ENCODE data around the gene GALNT11. TPM values are rescaled to one million over a fixed set of nuclear protein-coding genes. Genes with fewer than 3 reads are reported as not detected.

The GALNT11 gene
- total RNA-seq (10 to 100 TPM; 19.1 to 23.6 TPM), polyA plus RNA-seq (10 to 100 TPM; 35.3 to 36.5 TPM)

- Histone ChIP-seq H3K27me3 (ENCODE audit: insufficient read depth, low read length) (no peaks in the 10 kb centered on the region), H3K36me3 (ENCODE audit: insufficient read depth, low read length) (no peaks in the 10 kb centered on the region), H3K4me1 (ENCODE audit: insufficient read depth, low read length) (peaks cover 26% of the 10 kb centered on the region), H3K27ac (ENCODE audit: low read depth, low read length) (peak within 1 kb of the TSS; percentile 79), H3K4me3 (ENCODE audit: low read length in 2 of 2) (peak within 1 kb of the TSS; percentile 76 to 85), H3K9me3 (ENCODE audit: control insufficient read depth in 1 of 2, low read length in 2 of 2) (no peaks in the 10 kb centered on the region)
- Mint-ChIP-seq H3K27me3 (no peaks in the 10 kb centered on the region), H3K4me3 (peak within 1 kb of the TSS; percentile 86 to 95 (median 90)), H3K27ac (peak within 1 kb of the TSS; percentile 92 to 99 (median 96)), H3K9me3 (no peaks in the 10 kb centered on the region), H3K36me3 (peaks cover 8 to 20% of the 10 kb centered on the region in 2 donors), H3K4me1 (peaks cover 20 to 45% (median 34%) of the 10 kb centered on the region in 4 donors)
- ChIA-PET POLR2A (ENCODE audit: partially characterized antibody) (interaction anchor here (1.1 to 1.6 kb wide), 3 partner anchors 119 to 150 kb away, joined by 3 to 7 read pairs (median 5); partner anchors contain the start of gene PRKAG2), CTCF (ENCODE audit: partially characterized antibody) (interaction anchor here (1.0 to 1.8 kb wide), 2 partner anchors 119 to 122 kb away, joined by 3 to 7 read pairs; no protein-coding TSS in a partner anchor)
- peak; percentile 80 to 93 (median 91) for DNase-seq
- intact Hi-C loops (cut with micrococcal nuclease): loop anchor here (1.0 to 10.0 kb wide), 6 partner anchors 89 to 733 kb away; partner anchors contain the start of genes ACTR3B and PRKAG2
These were observed at the start of gene GALNT11 for GRCh38 chr7:152025077-152025936. GALNT11 (plus strand) TSS chr7:152025674; CDS start chr7:152094228, 68,554 bp downstream.

DNA sequence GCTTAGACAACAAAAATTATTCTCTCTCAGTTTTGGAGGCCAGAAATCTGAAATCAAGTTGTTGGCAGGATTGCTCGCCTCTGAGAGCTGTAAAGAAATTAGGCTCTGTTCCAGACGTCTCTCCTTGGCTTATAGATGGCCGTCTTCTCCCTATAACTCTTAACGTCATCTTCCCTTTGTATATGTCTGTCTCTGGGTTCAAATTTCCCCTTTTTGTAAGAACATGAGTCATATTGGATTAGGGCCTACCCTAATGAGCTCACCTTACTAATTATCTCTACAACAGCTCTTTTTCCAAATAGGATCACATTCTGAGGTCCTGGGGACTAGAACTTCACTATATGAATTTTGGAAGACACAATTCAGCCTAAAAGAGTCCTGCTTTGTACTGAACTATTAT, 46.9 kb upstream of the GALNT11 start:
- Histone ChIP-seq H3K4me3 (ENCODE audit: low read length in 2 of 2) (no peak overlapping the region), H3K27me3 (ENCODE audit: insufficient read depth, low read length) (no peaks in the 10 kb centered on the region), H3K36me3 (ENCODE audit: insufficient read depth, low read length) (no peaks in the 10 kb centered on the region), H3K4me1 (ENCODE audit: insufficient read depth, low read length) (no peaks in the 10 kb centered on the region), H3K9me3 (ENCODE audit: control insufficient read depth in 1 of 2, low read length in 2 of 2) (no peaks in the 10 kb centered on the region), H3K27ac (ENCODE audit: low read depth, low read length) (no peak overlapping the region)
- no peak overlapping the region for H3K27ac Mint-ChIP-seq
- peaks cover 3% of the 10 kb centered on the region in 2 donors for H3K27me3 Mint-ChIP-seq
- no peak overlapping the region for H3K4me3 Mint-ChIP-seq
- intact Hi-C loops (cut with micrococcal nuclease): no loop called here
- H3K9me3 Mint-ChIP-seq: peaks cover 0 to 5% (median 2%) of the 10 kb centered on the region in 8 donors
- H3K4me1 Mint-ChIP-seq: no peaks in the 10 kb centered on the region
- ChIA-PET POLR2A (ENCODE audit: partially characterized antibody) (no interaction called here), CTCF (ENCODE audit: partially characterized antibody) (interaction anchor here (0.7 kb wide), 1 partner anchor 9 kb away, joined by 3 read pairs; no protein-coding TSS in a partner anchor)
- H3K36me3 Mint-ChIP-seq: peaks cover 0 to 4% of the 10 kb centered on the region in 2 donors
- DNase-seq: no peak

GRCh38 chr7:151981223-151981622, 44.3 kb upstream of the GALNT11 start:
- Mint-ChIP-seq H3K27me3 (peaks cover 3 to 8% of the 10 kb centered on the region in 2 donors), H3K27ac (no peak overlapping the region), H3K4me3 (no peak overlapping the region), H3K9me3 (no peaks in the 10 kb centered on the region), H3K4me1 (no peaks in the 10 kb centered on the region), H3K36me3 (no peaks in the 10 kb centered on the region)
- CTCF ChIA-PET (ENCODE audit: partially characterized antibody): no interaction called here
- Histone ChIP-seq H3K27ac (ENCODE audit: low read depth, low read length) (no peak overlapping the region), H3K4me3 (ENCODE audit: low read length in 2 of 2) (no peak overlapping the region), H3K36me3 (ENCODE audit: insufficient read depth, low read length) (no peaks in the 10 kb centered on the region), H3K4me1 (ENCODE audit: insufficient read depth, low read length) (no peaks in the 10 kb centered on the region), H3K9me3 (ENCODE audit: control insufficient read depth in 1 of 2, low read length in 2 of 2) (no peaks in the 10 kb centered on the region), H3K27me3 (ENCODE audit: insufficient read depth, low read length) (no peaks in the 10 kb centered on the region)
- no peak for DNase-seq
- POLR2A ChIA-PET (ENCODE audit: partially characterized antibody): no interaction called here
- intact Hi-C loops (cut with micrococcal nuclease): no loop called here

GRCh38 chr7:151982806-151983205, 42.7 kb upstream of the GALNT11 start:
- no peaks in the 10 kb centered on the region for H3K27me3 ChIP-seq (ENCODE audit: insufficient read depth, low read length)
- H3K27ac Mint-ChIP-seq: no peak overlapping the region
- ChIA-PET CTCF (ENCODE audit: partially characterized antibody) (no interaction called here), POLR2A (ENCODE audit: partially characterized antibody) (no interaction called here)
- H3K9me3 Mint-ChIP-seq: no peaks in the 10 kb centered on the region
- no peak for DNase-seq
- no peaks in the 10 kb centered on the region for H3K36me3 Mint-ChIP-seq
- H3K27me3 Mint-ChIP-seq: peaks cover 7 to 13% of the 10 kb centered on the region in 2 donors
- no peak overlapping the region for H3K27ac ChIP-seq (ENCODE audit: low read depth, low read length)
- no peaks in the 10 kb centered on the region for H3K9me3 ChIP-seq (ENCODE audit: control insufficient read depth in 1 of 2, low read length in 2 of 2)
- H3K4me3 Mint-ChIP-seq: no peak overlapping the region
- H3K4me1 Mint-ChIP-seq: no peaks in the 10 kb centered on the region
- no peaks in the 10 kb centered on the region for H3K36me3 ChIP-seq (ENCODE audit: insufficient read depth, low read length)
- H3K4me1 ChIP-seq (ENCODE audit: insufficient read depth, low read length): no peaks in the 10 kb centered on the region
- H3K4me3 ChIP-seq (ENCODE audit: low read length in 2 of 2): no peak overlapping the region
- intact Hi-C loops (cut with micrococcal nuclease): no loop called here

DNA sequence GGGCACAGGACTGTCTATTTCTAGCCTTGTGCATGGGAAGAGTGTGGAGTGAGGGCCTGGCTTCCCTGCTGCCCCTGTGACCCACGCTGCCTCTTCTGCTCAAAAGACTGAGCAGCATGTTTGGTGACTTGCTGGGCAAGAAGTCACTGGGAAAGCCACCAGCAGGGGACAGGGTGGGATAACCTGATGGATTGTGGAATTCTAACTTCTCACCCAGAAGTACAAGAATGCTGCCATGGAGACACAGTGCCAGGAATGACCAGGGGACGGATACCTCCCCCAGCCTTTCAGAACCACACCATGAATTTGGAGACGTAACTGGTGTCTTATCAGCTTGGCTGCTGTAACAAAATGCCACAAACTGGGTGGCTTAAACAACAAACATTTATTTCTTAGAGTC, 40.9 kb upstream of the GALNT11 start:
- Mint-ChIP-seq H3K27ac (no peak overlapping the region), H3K4me3 (no peak overlapping the region), H3K27me3 (peaks cover 9 to 13% of the 10 kb centered on the region in 2 donors), H3K4me1 (no peaks in the 10 kb centered on the region), H3K9me3 (no peaks in the 10 kb centered on the region), H3K36me3 (no peaks in the 10 kb centered on the region)
- H3K36me3 ChIP-seq (ENCODE audit: insufficient read depth, low read length): no peaks in the 10 kb centered on the region
- no peaks in the 10 kb centered on the region for H3K4me1 ChIP-seq (ENCODE audit: insufficient read depth, low read length)
- ChIA-PET POLR2A (ENCODE audit: partially characterized antibody) (no interaction called here), CTCF (ENCODE audit: partially characterized antibody) (no interaction called here)
- intact Hi-C loops (cut with micrococcal nuclease): no loop called here
- H3K27me3 ChIP-seq (ENCODE audit: insufficient read depth, low read length): no peaks in the 10 kb centered on the region
- no peak for DNase-seq
- no peak overlapping the region for H3K4me3 ChIP-seq (ENCODE audit: low read length in 2 of 2)
- H3K27ac ChIP-seq (ENCODE audit: low read depth, low read length): no peak overlapping the region
- H3K9me3 ChIP-seq (ENCODE audit: control insufficient read depth in 1 of 2, low read length in 2 of 2): no peaks in the 10 kb centered on the region

GRCh38 chr7:151987748-151988529, 37.5 kb upstream of the GALNT11 start:
- CTCF ChIA-PET (ENCODE audit: partially characterized antibody): interaction anchor here (0.6 kb wide), 1 partner anchor 9 kb away, joined by 3 read pairs; no protein-coding TSS in a partner anchor
- no peak overlapping the region for H3K4me3 Mint-ChIP-seq
- H3K27me3 ChIP-seq (ENCODE audit: insufficient read depth, low read length): peaks cover 4% of the 10 kb centered on the region
- peaks cover 16 to 26% of the 10 kb centered on the region in 2 donors for H3K27me3 Mint-ChIP-seq
- H3K27ac ChIP-seq (ENCODE audit: low read depth, low read length): no peak overlapping the region
- DNase-seq: no peak
- H3K4me1 ChIP-seq (ENCODE audit: insufficient read depth, low read length): no peaks in the 10 kb centered on the region
- no peak overlapping the region for H3K27ac Mint-ChIP-seq
- POLR2A ChIA-PET (ENCODE audit: partially characterized antibody): no interaction called here
- H3K36me3 ChIP-seq (ENCODE audit: insufficient read depth, low read length): no peaks in the 10 kb centered on the region
- H3K36me3 Mint-ChIP-seq: no peaks in the 10 kb centered on the region
- H3K9me3 ChIP-seq (ENCODE audit: control insufficient read depth in 1 of 2, low read length in 2 of 2): no peaks in the 10 kb centered on the region
- no peaks in the 10 kb centered on the region for H3K9me3 Mint-ChIP-seq
- no peak overlapping the region for H3K4me3 ChIP-seq (ENCODE audit: low read length in 2 of 2)
- H3K4me1 Mint-ChIP-seq: peaks cover 2 to 10% (median 4%) of the 10 kb centered on the region in 4 donors
- intact Hi-C loops (cut with micrococcal nuclease): no loop called here

GRCh38 chr7:151992375-151992774, 33.1 kb upstream of the GALNT11 start:
- H3K36me3 ChIP-seq (ENCODE audit: insufficient read depth, low read length): no peaks in the 10 kb centered on the region
- peaks cover 5% of the 10 kb centered on the region for H3K27me3 ChIP-seq (ENCODE audit: insufficient read depth, low read length)
- intact Hi-C loops (cut with micrococcal nuclease): no loop called here
- H3K4me3 Mint-ChIP-seq: peak overlapping the region in 2 of 8 donors; percentile 5 to 32
- ChIA-PET POLR2A (ENCODE audit: partially characterized antibody) (no interaction called here), CTCF (ENCODE audit: partially characterized antibody) (no interaction called here)
- H3K4me1 Mint-ChIP-seq: peaks cover 2 to 10% (median 4%) of the 10 kb centered on the region in 4 donors
- no peaks in the 10 kb centered on the region for H3K36me3 Mint-ChIP-seq
- H3K9me3 ChIP-seq (ENCODE audit: control insufficient read depth in 1 of 2, low read length in 2 of 2): no peaks in the 10 kb centered on the region
- H3K9me3 Mint-ChIP-seq: no peaks in the 10 kb centered on the region
- H3K27ac ChIP-seq (ENCODE audit: low read depth, low read length): no peak overlapping the region
- H3K27ac Mint-ChIP-seq: peak overlapping the region in 1 of 7 donors; percentile 25
- no peaks in the 10 kb centered on the region for H3K4me1 ChIP-seq (ENCODE audit: insufficient read depth, low read length)
- no peak overlapping the region for H3K4me3 ChIP-seq (ENCODE audit: low read length in 2 of 2)
- peak; percentile 26 to 43 (median 33) for DNase-seq
- H3K27me3 Mint-ChIP-seq: peaks cover 23 to 32% of the 10 kb centered on the region in 2 donors
